Thymus (tissue), 11 donors: ENCODE measurements around the gene ANKK1. TPM values are rescaled to one million over a fixed set of nuclear protein-coding genes. Genes with fewer than 3 reads are reported as not detected.

Experiments
- DNase-seq, 9 donors: peaks; one replicate each; pipeline ENCODE4 v3.0.0-alpha.2; 2013; ENCODE audit warnings: low spot score in 9 of 9, low read depth in 6 of 9, missing footprints in 1 of 9
- H3K27ac ChIP-seq, 2 donors: one replicate each; pipeline ENCODE4 v1.5.1; 2013; ENCODE audit warnings: control low read depth in 1 of 2, low read depth in 1 of 2, low read length in 1 of 2, mild to moderate bottlenecking in 1 of 2, moderate library complexity in 1 of 2
- H3K27me3 ChIP-seq, 2 donors: one replicate each; pipeline ENCODE4 v1.5.1; 2013; ENCODE audit warnings: low read length in 1 of 2; ENCODE audit not compliant: control insufficient read depth in 2 of 2, insufficient read depth in 1 of 2
- H3K36me3 ChIP-seq, 2 donors: one replicate each; pipeline ENCODE4 v1.5.1; 2013; ENCODE audit warnings: low read length in 1 of 2, mild to moderate bottlenecking in 1 of 2, moderate library complexity in 1 of 2; ENCODE audit not compliant: control insufficient read depth in 2 of 2, insufficient read depth in 2 of 2
- H3K4me1 ChIP-seq, 2 donors: one replicate each; pipeline ENCODE4 v1.5.1; 2013; ENCODE audit warnings: low read length in 2 of 2; ENCODE audit not compliant: control insufficient read depth in 2 of 2, insufficient read depth in 2 of 2
- H3K4me3 ChIP-seq, 2 donors: one replicate each; pipeline ENCODE4 v1.5.1; 2013; ENCODE audit warnings: low read length in 2 of 2, control low read depth in 1 of 2, mild to moderate bottlenecking in 1 of 2
- H3K9me3 ChIP-seq, 2 donors: one replicate each; pipeline ENCODE4 v1.5.1; 2013; ENCODE audit warnings: low read length in 1 of 2, mild to moderate bottlenecking in 1 of 2; ENCODE audit not compliant: control insufficient read depth in 2 of 2, insufficient read depth in 1 of 2
- WGBS: extraction: QIAGEN DNeasy Blood & Tissue Kit; methylation state at CpG from one replicate; pipeline ENCODE4 v1.1.7; 2013; 5-methylcytosine and 5-hydroxymethylcytosine counted together
- polyA plus RNA-seq: library from polyadenylated mRNA; stranded (reverse); fragments of 200-250 nt; gene quantifications from one replicate; pipeline ENCODE4 v1.2.3, GENCODE V29; 2013
- total RNA-seq: library from RNA; stranded (reverse); fragments of 120-200 nt; gene quantifications from one replicate; pipeline ENCODE4 v1.2.4, GENCODE V29; 2013
- donor health status: healthy.

Gene ANKK1
- total and polyA plus RNA-seq, 2 donors = 0.14 to 2.4 TPM

DNA sequence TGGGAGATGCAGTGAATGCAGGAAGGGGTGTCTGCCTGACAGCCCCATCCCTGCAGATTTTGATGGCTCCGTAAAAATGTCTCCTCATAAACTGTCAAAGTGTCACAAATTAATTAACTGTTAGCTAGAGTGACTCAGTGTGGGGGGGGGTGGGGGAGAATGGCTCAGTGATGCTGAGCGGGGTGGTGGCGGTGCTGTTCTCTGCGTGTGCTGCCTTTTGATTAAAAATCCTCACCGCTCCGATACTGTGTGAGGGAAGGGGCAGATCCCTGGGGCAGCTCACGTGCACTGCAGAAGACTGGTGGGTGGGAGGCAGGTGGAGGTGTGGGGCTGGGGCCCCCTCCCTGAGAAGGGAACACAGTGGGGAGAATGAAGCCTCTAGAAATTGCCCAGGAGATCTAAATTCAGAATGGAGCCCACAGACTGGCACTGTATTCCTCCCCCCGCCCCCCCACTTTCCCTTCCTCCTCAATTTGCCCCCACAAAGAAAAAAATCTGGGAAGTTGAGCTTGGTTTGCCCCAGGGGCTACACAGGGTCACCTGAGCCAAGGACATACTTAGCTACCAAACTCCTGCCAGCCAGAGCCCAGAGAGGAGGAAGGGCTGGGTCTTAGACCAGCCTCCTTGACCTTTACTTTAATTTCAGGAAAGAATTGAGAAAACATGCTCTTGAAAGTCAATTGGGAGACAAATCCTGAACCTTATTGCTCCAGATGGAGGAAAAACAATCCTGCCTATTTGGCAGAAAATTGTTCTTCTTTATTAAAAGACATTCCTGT lies 47.8 kb downstream of the ANKK1 start:
- DNase-seq = no peak
- no peaks in the 10 kb centered on the region for H3K36me3 ChIP-seq
- 90% methylated on average over 8 of the region's 8 CpGs for WGBS
- no peak overlapping the region for H3K27ac ChIP-seq
- peaks cover 0 to 2% of the 10 kb centered on the region in 2 donors for H3K27me3 ChIP-seq
- no peak overlapping the region for H3K4me3 ChIP-seq
- no peaks in the 10 kb centered on the region for H3K9me3 ChIP-seq
- H3K4me1 ChIP-seq = no peaks in the 10 kb centered on the region

GRCh38 chr11:113436672-113437252 lies 49.2 kb downstream of the ANKK1 start:
- WGBS = 72% methylated on average over 6 of the region's 6 CpGs
- Histone ChIP-seq H3K4me1 (no peaks in the 10 kb centered on the region), H3K4me3 (no peak overlapping the region), H3K27me3 (peaks cover 0 to 2% of the 10 kb centered on the region in 2 donors), H3K36me3 (no peaks in the 10 kb centered on the region), H3K27ac (no peak overlapping the region), H3K9me3 (no peaks in the 10 kb centered on the region)
- no peak for DNase-seq

DNA sequence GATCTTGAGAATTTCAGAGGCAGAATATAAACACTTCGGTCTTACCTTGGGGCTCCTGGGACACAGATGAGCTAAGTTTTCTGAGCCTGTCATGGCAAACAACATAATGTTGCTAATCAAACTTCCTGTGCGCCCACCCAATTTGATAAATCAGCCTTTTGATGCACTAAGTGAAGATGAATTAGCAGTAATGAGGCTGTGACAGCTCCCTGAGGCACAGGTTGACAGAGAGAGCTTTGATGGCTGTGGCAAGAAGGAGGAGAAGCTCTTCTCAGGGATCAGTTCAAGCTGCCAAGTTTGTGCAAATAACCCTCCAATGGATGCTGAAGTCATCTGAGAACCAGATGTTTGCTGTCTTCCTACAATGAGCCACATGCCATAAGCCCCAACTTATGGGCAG lies 53.2 kb downstream of the ANKK1 start:
- H3K27ac ChIP-seq = no peak overlapping the region
- no peak for DNase-seq
- no peaks in the 10 kb centered on the region for H3K27me3 ChIP-seq
- H3K4me3 ChIP-seq = no peak overlapping the region
- no peaks in the 10 kb centered on the region for H3K4me1 ChIP-seq
- 97% methylated on average over 2 of the region's 2 CpGs for WGBS
- no peaks in the 10 kb centered on the region for H3K36me3 ChIP-seq
- H3K9me3 ChIP-seq = no peaks in the 10 kb centered on the region

DNA sequence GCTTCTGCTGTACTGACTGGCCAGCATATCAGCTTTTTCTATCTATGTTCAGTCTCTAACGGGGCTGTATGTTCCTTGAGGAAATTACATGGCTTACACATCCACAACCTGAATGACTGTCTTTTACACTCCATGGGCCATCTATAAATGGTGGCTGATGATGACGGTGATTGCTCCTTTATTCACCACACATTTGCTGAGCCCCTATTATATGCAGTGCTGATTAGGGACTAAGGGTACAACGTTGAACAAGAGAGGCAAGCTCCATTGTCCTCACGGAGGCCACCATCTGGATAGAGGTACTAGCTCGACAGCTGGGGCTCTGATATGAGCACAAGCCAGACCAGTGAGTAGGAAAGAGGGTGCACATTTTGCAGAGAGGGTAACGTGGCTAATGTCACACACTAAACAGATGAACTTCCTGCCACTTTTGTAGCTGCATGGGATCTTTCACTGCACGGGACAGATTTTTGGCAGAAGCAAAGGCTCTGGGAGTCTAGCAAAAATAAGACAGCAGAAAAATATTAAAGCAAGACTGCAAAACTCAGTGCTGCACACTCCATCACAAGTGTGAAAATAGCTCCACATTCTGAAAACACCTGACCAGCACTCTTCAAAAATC lies 57.0 kb downstream of the ANKK1 start:
- Histone ChIP-seq H3K4me3 (no peak overlapping the region), H3K27ac (no peak overlapping the region), H3K27me3 (no peaks in the 10 kb centered on the region), H3K4me1 (no peaks in the 10 kb centered on the region), H3K36me3 (no peaks in the 10 kb centered on the region), H3K9me3 (no peaks in the 10 kb centered on the region)
- no peak for DNase-seq
- 78% methylated on average over 7 of the region's 7 CpGs for WGBS

DNA sequence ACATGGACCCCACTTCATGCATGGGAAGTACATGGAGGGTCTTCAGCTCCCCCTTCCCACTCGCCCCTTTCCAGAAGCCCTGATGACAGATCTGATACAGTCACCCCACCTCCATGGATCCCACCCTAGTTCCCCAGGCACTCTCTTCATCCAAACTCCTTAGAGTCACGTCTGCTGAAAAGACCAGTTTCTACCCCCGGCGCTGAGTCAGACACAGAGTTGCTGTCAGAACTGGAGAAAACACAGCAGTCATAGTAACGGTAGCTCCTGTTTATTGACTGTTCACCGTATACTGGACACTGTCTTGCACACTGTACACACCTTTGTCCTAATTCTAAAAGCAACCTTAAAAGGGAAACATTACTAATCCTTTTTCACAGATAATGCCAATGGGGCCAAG lies 58.5 kb downstream of the ANKK1 start:
- Histone ChIP-seq H3K9me3 (no peaks in the 10 kb centered on the region), H3K4me3 (no peak overlapping the region), H3K27ac (no peak overlapping the region), H3K27me3 (no peaks in the 10 kb centered on the region), H3K4me1 (no peaks in the 10 kb centered on the region), H3K36me3 (no peaks in the 10 kb centered on the region)
- DNase-seq = no peak
- WGBS = 86% methylated on average over 6 of the region's 6 CpGs

DNA sequence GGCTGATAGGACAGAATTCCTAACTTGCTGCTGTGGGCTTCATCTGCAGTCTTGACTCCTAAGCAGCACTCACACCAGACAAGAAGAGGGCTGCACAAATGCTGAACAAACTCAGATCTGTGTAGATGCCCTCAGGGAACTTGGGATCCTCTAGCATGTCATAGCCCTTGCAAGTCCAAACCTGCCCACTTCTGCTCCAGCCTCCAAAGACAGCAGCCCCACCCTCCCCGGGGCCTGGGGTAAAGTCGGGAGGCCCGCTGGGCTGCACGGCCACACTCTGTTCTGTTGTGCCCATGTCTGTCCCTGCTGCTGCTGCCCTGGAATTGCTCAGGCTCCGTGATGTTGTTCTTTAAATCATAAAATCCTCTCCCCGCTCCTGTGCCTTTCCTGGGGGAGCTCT lies 59.4 kb downstream of the ANKK1 start:
- no peak overlapping the region for H3K4me3 ChIP-seq
- no peaks in the 10 kb centered on the region for H3K36me3 ChIP-seq
- H3K9me3 ChIP-seq = no peaks in the 10 kb centered on the region
- H3K4me1 ChIP-seq = no peaks in the 10 kb centered on the region
- WGBS = 85% methylated on average over 6 of the region's 6 CpGs
- DNase-seq = no peak
- H3K27me3 ChIP-seq = no peaks in the 10 kb centered on the region
- H3K27ac ChIP-seq = no peak overlapping the region

DNA sequence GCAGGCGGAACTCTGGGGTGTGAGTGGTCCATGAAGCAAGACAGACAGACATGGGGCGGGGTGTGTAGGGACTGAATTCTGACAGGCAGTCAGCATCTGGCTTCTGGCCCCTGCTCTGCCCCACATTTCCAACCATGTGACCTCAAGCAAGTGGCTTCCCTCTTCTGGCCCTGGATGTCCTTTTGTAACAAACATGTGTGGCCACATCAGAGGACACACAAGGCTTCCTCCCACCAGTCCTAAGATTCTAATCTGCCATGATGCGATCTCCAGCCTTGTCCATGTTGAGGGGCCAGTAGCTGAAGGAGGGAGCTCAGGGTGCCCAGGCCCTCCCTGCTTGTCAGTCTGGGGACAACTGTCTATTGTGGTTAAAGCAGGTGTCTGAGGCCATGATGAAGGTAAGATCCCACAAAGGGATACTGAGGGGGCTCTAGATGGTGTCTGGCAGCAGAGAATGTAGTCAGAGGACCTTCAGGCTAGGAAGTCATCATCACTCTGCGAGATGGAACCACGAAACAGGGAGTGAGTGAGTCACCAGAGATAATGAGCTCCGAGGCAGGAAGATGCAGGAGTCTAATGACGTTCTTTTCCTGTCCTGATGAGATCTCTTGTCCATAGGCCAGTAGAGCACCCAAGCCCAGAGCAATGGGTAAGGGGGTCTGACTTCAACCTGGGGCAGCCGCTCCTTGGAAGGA lies 60.2 kb downstream of the ANKK1 start:
- Histone ChIP-seq H3K27ac (no peak overlapping the region), H3K36me3 (no peaks in the 10 kb centered on the region), H3K9me3 (no peaks in the 10 kb centered on the region), H3K27me3 (no peaks in the 10 kb centered on the region), H3K4me1 (no peaks in the 10 kb centered on the region), H3K4me3 (no peak overlapping the region)
- no peak for DNase-seq
- 79% methylated on average over 8 of the region's 8 CpGs for WGBS

DNA sequence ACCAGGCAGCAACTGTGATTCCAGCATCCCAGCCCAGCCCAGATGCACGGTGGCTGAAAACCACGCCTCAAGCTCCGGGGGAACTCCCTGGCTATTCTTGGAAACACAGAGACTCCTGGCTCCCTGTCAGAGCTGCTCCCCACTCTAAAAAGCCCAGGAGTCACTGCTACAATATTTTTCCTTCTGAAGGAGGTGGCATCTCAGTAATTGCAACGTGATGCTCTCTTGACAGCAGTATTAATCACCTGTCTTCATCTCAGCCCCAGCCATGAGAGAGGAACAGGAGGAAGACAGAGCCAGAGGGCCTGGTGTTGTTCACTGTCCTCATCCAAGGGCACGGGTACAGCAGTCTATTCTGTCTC lies 60.7 kb downstream of the ANKK1 start:
- Histone ChIP-seq H3K4me3 (no peak overlapping the region), H3K36me3 (no peaks in the 10 kb centered on the region), H3K4me1 (no peaks in the 10 kb centered on the region), H3K9me3 (no peaks in the 10 kb centered on the region), H3K27ac (no peak overlapping the region), H3K27me3 (no peaks in the 10 kb centered on the region)
- DNase-seq = no peak
- WGBS = 79% methylated on average over 5 of the region's 5 CpGs

- 94% methylated on average over 6 of the region's 6 CpGs for WGBS
- DNase-seq = no peak
- no peak overlapping the region for H3K27ac ChIP-seq
- H3K4me1 ChIP-seq = no peaks in the 10 kb centered on the region
- no peaks in the 10 kb centered on the region for H3K9me3 ChIP-seq
- no peaks in the 10 kb centered on the region for H3K36me3 ChIP-seq
- H3K4me3 ChIP-seq = no peak overlapping the region
- no peaks in the 10 kb centered on the region for H3K27me3 ChIP-seq
Measured at GRCh38 chr11:113449743-113450142, 62.2 kb downstream of the ANKK1 start.
